Peyer's patch (tissue), 4 donors: Measurements from ENCODE around the gene AVPI1. TPM values are rescaled to one million over a fixed set of nuclear protein-coding genes. Genes with fewer than 3 reads are reported as not detected.

Experiments used
- DNase-seq, 3 donors: peaks; one replicate each; pipeline ENCODE4 v3.0.0-alpha.2; 2017 to 2019
- H3K27ac ChIP-seq, 4 donors: fragments of 200-600 bp; sonication (generic); one replicate each; pipeline ENCODE4 v1.5.1; 2016 to 2019
- H3K27me3 ChIP-seq, 2 donors: fragments of 200-600 bp; sonication (generic); one replicate each; pipeline ENCODE4 v1.5.1; 2019
- H3K36me3 ChIP-seq, 3 donors: fragments of 200-600 bp; sonication (generic); one replicate each; pipeline ENCODE4 v1.5.1; 2016 to 2019
- H3K4me1 ChIP-seq, 4 donors: fragments of 200-600 bp; sonication (generic); one replicate each; pipeline ENCODE4 v1.5.1; 2016 to 2019
- H3K4me3 ChIP-seq, 4 donors: fragments of 200-600 bp; sonication (generic); 1 replicate in 3 of 4; 2 replicates in 1 of 4; pipeline ENCODE4 v1.5.1; 2016 to 2019; ENCODE audit warnings: mild to moderate bottlenecking in 1 of 4
- H3K9me3 ChIP-seq, 4 donors: fragments of 200-600 bp; sonication (generic); one replicate each; pipeline ENCODE4 v1.5.1; 2016 to 2019; ENCODE audit warnings: mild to moderate bottlenecking in 1 of 4
- POLR2A ChIP-seq, 2 donors: fragments of 450-650 bp; IDR thresholded peaks; one replicate each; pipeline ENCODE4 v1.5.1; 2017; ENCODE audit warnings: antibody characterized with exemption in 2 of 2, mild to moderate bottlenecking in 2 of 2, moderate library complexity in 2 of 2
- total RNA-seq, 4 donors: library from RNA; depleted of rRNA; stranded (reverse); fragments of >200 nt; gene quantifications; one replicate each; pipeline ENCODE4 v1.1.0, GENCODE V29; 2016
- TF ChIP-seq, protein P1 (sequence below), 6 experiments: fragments of 450-650 bp in 4 of 6; fragments of 200-600 bp in 2 of 6; sonication (generic) in 1 of 6; IDR thresholded peaks; one replicate each; pipeline ENCODE4 v1.5.1; 2017 to 2019; ENCODE audit warnings: antibody characterized with exemption in 6 of 6, mild to moderate bottlenecking in 3 of 6, moderate library complexity in 1 of 6

The AVPI1 gene
- total RNA-seq, 4 donors from 2014 or later, result 15.7 to 66.5 (median 47.4) TPM

DNA sequence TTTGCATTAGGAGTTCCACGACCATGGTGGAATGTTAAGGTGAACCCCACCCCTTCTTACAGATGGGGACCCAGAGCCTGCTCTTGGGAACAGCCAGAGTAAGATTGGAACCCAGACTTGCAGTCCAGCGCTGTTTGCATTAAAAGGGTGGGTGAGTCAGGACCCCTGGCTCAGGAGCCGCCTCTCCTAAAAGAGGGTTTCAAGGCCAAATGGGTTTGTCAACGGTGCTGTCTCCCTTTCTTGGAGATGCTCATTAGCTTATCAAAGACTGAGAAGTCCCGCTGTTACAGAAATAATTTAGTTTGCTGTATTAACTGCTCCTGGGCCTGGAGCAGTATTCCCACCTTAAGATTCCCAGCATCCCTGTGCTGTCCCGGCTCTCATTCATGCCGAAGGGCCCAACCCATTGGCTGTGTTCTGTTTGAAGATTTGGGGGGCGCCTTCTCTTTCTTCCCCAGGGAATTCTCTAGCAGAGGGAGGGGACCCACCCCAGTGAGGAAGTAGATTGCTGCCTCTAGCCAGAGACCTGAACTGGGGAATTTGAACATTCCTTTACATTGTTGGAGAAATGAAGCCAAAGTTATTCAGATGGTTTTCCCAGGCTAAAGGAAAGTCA lies 28.3 kb upstream of the AVPI1 start:
- Histone ChIP-seq H3K4me1 (peaks cover 0 to 31% (median 10%) of the 10 kb centered on the region in 4 donors), H3K4me3 (peak overlapping the region in 3 of 4 donors; percentile 24 to 59 (median 56)), H3K9me3 (no peaks in the 10 kb centered on the region), H3K27me3 (no peaks in the 10 kb centered on the region), H3K36me3 (no peaks in the 10 kb centered on the region), H3K27ac (peak overlapping the region in 3 of 4 donors; percentile 77 to 92 (median 84))
- DNase-seq, result peak in 1 of 3 donors; percentile 21
- TF ChIP-seq, protein P1, sequence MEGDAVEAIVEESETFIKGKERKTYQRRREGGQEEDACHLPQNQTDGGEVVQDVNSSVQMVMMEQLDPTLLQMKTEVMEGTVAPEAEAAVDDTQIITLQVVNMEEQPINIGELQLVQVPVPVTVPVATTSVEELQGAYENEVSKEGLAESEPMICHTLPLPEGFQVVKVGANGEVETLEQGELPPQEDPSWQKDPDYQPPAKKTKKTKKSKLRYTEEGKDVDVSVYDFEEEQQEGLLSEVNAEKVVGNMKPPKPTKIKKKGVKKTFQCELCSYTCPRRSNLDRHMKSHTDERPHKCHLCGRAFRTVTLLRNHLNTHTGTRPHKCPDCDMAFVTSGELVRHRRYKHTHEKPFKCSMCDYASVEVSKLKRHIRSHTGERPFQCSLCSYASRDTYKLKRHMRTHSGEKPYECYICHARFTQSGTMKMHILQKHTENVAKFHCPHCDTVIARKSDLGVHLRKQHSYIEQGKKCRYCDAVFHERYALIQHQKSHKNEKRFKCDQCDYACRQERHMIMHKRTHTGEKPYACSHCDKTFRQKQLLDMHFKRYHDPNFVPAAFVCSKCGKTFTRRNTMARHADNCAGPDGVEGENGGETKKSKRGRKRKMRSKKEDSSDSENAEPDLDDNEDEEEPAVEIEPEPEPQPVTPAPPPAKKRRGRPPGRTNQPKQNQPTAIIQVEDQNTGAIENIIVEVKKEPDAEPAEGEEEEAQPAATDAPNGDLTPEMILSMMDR (IDR thresholded peaks at IDR 0.05), result no peak
- no peak for TF ChIP-seq POLR2A (IDR thresholded peaks at IDR 0.05)

DNA sequence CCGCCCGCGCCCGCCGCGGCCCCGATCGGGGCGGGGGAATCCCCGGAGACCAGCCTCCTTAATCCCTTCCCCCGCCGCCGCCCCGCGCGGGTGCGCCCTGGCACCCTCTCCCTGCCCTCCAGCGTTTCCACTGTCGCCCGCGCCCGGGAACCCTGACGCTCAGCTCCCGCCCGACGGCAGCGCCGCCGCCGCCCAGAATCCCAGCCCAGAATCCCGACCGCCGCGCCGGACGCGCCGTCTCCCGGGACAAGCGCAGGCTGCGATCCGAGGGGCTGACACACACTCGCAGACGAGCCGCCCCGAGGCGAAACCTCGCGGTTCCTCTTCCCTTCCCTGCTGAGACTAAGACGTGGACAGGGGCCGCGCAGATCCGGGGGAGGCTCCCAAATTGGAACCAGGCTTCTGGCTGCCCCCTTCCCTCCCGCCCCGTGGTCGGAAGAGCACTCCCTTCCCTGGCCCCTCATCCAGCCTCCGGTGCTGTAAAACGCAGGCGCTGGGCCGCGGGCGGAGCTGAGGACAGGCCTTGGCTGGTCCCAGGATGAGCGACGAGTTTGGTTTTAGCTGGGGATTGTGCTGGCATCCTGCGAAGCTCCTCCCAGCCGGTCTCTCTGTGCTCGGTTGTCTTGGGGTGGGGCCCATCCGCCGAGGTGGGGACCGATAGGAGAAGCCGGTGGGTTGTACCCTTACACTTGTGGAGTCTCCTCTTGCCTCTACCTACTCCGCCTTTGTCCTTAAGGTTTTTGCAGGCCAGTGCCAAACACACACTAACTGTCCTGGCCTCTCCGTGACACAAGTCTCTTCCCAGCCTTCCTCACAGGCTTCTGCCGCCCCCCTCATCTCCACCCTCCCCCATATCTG lies 27.6 kb upstream of the AVPI1 start:
- peak; percentile 18 to 81 (median 71) for DNase-seq
- no peak for TF ChIP-seq POLR2A (IDR thresholded peaks at IDR 0.05)
- TF ChIP-seq, protein P1 (IDR thresholded peaks at IDR 0.05), result no peak
- H3K27me3 ChIP-seq, result no peaks in the 10 kb centered on the region
- no peaks in the 10 kb centered on the region for H3K36me3 ChIP-seq
- peak overlapping the region; percentile 56 to 75 (median 63) for H3K4me3 ChIP-seq
- peaks cover 0 to 31% (median 10%) of the 10 kb centered on the region in 4 donors for H3K4me1 ChIP-seq
- peak overlapping the region; percentile 76 to 92 (median 80) for H3K27ac ChIP-seq
- no peaks in the 10 kb centered on the region for H3K9me3 ChIP-seq

DNA sequence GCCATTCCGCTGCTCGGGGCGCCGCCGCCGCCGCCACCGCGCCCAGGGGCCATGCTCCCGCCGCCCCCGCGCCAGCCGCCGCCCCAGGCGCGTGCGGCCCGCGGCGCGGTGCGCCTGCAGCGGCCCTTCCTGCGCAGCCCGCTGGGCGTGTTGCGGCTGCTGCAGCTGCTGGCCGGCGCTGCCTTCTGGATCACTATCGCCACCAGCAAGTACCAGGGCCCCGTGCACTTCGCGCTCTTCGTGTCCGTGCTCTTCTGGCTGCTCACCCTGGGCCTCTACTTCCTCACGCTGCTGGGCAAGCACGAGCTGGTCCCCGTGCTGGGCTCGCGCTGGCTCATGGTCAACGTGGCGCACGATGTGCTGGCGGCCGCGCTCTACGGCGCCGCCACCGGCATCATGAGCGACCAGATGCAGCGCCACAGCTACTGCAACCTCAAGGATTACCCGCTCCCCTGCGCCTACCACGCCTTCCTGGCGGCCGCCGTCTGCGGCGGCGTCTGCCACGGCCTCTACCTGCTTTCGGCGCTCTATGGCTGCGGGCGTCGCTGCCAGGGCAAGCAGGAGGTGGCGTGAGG lies 26.9 kb upstream of the AVPI1 start:
- peak overlapping the region; percentile 56 to 75 (median 63) for H3K4me3 ChIP-seq

DNA sequence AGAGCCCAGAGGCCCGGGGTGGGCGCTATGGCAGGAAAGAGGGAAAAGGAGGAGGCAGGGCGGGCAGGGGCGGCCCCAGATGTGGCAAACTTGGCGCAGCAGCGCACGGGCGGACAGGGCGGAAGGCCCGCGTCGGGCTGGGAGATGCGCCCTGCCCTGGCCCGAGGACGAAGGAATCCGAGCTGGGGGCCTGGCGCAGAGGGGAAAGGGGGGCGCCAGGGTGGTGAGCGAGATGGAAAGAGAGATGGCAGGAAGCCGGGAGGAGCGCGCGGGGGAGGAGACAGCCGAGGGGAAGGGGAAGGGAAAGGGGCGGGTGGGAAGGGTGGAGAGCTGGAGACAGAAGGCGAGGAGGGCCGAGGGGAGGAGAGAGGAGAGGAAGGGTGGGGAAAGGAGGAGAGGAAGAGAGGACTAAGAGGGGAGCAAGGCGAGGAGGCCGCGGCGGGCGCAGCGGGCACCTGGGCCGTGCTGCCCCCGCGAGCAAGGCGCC lies 26.3 kb upstream of the AVPI1 start, which contains the start of gene MARVELD1:
Gene MARVELD1, plus strand, starts transcription at position 392 of the 487 bp plus-strand sequence. CDS start 147 bp downstream, outside the sequence.
- Histone ChIP-seq H3K4me1 (peaks cover 0 to 24% (median 10%) of the 10 kb centered on the region in 4 donors), H3K4me3 (peak within 1 kb of the TSS; percentile 56 to 75 (median 63)), H3K27ac (peak within 1 kb of the TSS; percentile 76 to 92 (median 80)), H3K27me3 (no peaks in the 10 kb centered on the region), H3K9me3 (no peaks in the 10 kb centered on the region), H3K36me3 (no peaks in the 10 kb centered on the region)
- DNase-seq, result peak in 2 of 3 donors; percentile 69 to 70
- TF ChIP-seq POLR2A (IDR thresholded peaks at IDR 0.05), result no peak
- TF ChIP-seq, protein P1 (IDR thresholded peaks at IDR 0.05), result no peak

More for the DNA sequence above, 26.9 kb upstream of the AVPI1 start:
- peak; percentile 43 to 66 for TF ChIP-seq POLR2A (IDR thresholded peaks at IDR 0.05)
- TF ChIP-seq, protein P1 (IDR thresholded peaks at IDR 0.05), result peak in 3 of 6 experiments; percentile 22 to 42 (median 25)
- Histone ChIP-seq H3K27me3 (no peaks in the 10 kb centered on the region), H3K4me1 (peaks cover 0 to 27% (median 10%) of the 10 kb centered on the region in 4 donors), H3K27ac (peak overlapping the region; percentile 76 to 92 (median 80)), H3K36me3 (no peaks in the 10 kb centered on the region), H3K9me3 (no peaks in the 10 kb centered on the region)
- peak; percentile 46 to 86 (median 84) for DNase-seq
